NCI-H1694 treated with DMSO at 0.1 percent for 48 hours (cell line): Measurements from ENCODE around the gene KRT73.
A peak's percentile ranks its signal among the peaks of the same experiment; 100 is the strongest.

ENCODE experiments used
- DNase-seq: peaks from one replicate; lab custom pipeline; 2025; lab: John Stamatoyannopoulos, UW

KRT73 gene

GRCh38 chr12:52618216-52618615 lies at the start of gene KRT73:
Gene KRT73, minus strand, starts transcription at chr12:52618559. Its CDS starts 35 bp downstream, at chr12:52618524.
- no peak for DNase-seq

- no peak for DNase-seq
Observed at GRCh38 chr12:52667931-52668330, 49.6 kb upstream of the KRT73 start.

GRCh38 chr12:52667509-52667908 lies 49.1 kb upstream of the KRT73 start:
- DNase-seq = no peak

GRCh38 chr12:52666471-52666870 lies 48.1 kb upstream of the KRT73 start:
- no peak for DNase-seq

GRCh38 chr12:52663420-52663819 lies 45.1 kb upstream of the KRT73 start:
- no peak for DNase-seq

GRCh38 chr12:52662918-52663229 lies 44.5 kb upstream of the KRT73 start:
- no peak for DNase-seq

GRCh38 chr12:52662093-52662917 lies 43.9 kb upstream of the KRT73 start:
- DNase-seq = no peak

- DNase-seq = no peak
Observed at GRCh38 chr12:52661668-52662067, 43.3 kb upstream of the KRT73 start.

- no peak for DNase-seq
Observed at GRCh38 chr12:52660934-52661499, 42.7 kb upstream of the KRT73 start.

GRCh38 chr12:52659951-52660350 lies 41.6 kb upstream of the KRT73 start:
- DNase-seq = no peak

- no peak for DNase-seq
Observed at GRCh38 chr12:52659395-52659794, 41.0 kb upstream of the KRT73 start.

- no peak for DNase-seq
Observed at GRCh38 chr12:52658196-52658595, 39.8 kb upstream of the KRT73 start.

GRCh38 chr12:52657250-52657902 lies 39.0 kb upstream of the KRT73 start:
- DNase-seq = peak; percentile 22

GRCh38 chr12:52656616-52657015 lies 38.3 kb upstream of the KRT73 start:
- DNase-seq = no peak

GRCh38 chr12:52655720-52656124 lies 37.4 kb upstream of the KRT73 start:
- no peak for DNase-seq

- DNase-seq = no peak
Observed at GRCh38 chr12:52655251-52655650, 36.9 kb upstream of the KRT73 start.

GRCh38 chr12:52651726-52652261 lies 33.4 kb upstream of the KRT73 start, which contains the start of gene KRT2:
Gene KRT2, minus strand, starts transcription at chr12:52652211. Its CDS starts 69 bp downstream, at chr12:52652142.
- DNase-seq = no peak

- DNase-seq = peak; percentile 46
Observed at GRCh38 chr12:52650520-52651081, 32.2 kb upstream of the KRT73 start.

GRCh38 chr12:52649066-52649465 lies 30.7 kb upstream of the KRT73 start:
- no peak for DNase-seq

- no peak for DNase-seq
Observed at GRCh38 chr12:52648012-52648550, 29.7 kb upstream of the KRT73 start.

GRCh38 chr12:52647601-52648000 lies 29.2 kb upstream of the KRT73 start:
- no peak for DNase-seq

GRCh38 chr12:52646613-52647012 lies 28.3 kb upstream of the KRT73 start:
- DNase-seq = no peak
